Neural progenitor cell (in vitro differentiated cells): Measurements from ENCODE around the gene TMC7. TPM values are rescaled to one million over a fixed set of nuclear protein-coding genes. Genes with fewer than 3 reads are reported as not detected.
A peak's percentile ranks its signal among the peaks of the same experiment; 100 is the strongest.

Experiments used
- DNase-seq: peaks from one replicate; pipeline ENCODE4 v3.0.0-alpha.2; 2016; ENCODE audit warnings: low spot score
- H2AFZ ChIP-seq: fragments of 200-600 bp; sonication (generic); replicated peaks from 2 replicates; pipeline ENCODE4 v1.6.1; 2016; ENCODE audit warnings: antibody characterized with exemption
- H3F3A ChIP-seq: fragments of 200-600 bp; sonication (generic); 2 replicates; pipeline ENCODE4 v1.6.1; 2016; ENCODE audit warnings: antibody characterized with exemption, low read depth
- H3K27ac ChIP-seq: fragments of 200-600 bp; sonication (generic); 2 replicates; pipeline ENCODE4 v1.5.1; 2016; ENCODE audit warnings: mild to moderate bottlenecking
- H3K27me3 ChIP-seq: fragments of 200-600 bp; sonication (generic); 2 replicates; pipeline ENCODE4 v1.6.1; 2016; ENCODE audit warnings: mild to moderate bottlenecking, moderate library complexity
- H3K36me3 ChIP-seq: fragments of 200-600 bp; sonication (generic); 2 replicates; pipeline ENCODE4 v1.5.1; 2016
- H3K4me1 ChIP-seq: fragments of 200-600 bp; sonication (generic); 2 replicates; pipeline ENCODE4 v1.6.1; 2016; ENCODE audit warnings: mixed run types
- H3K4me2 ChIP-seq: fragments of 200-600 bp; sonication (generic); 2 replicates; pipeline ENCODE4 v1.6.1; 2016
- H3K4me3 ChIP-seq: fragments of 200-600 bp; sonication (generic); 2 replicates; pipeline ENCODE4 v1.5.1; 2016
- H3K79me2 ChIP-seq: fragments of 200-600 bp; sonication (generic); 2 replicates; pipeline ENCODE4 v1.6.1; 2016; ENCODE audit warnings: low read depth
- H3K9ac ChIP-seq: fragments of 200-600 bp; sonication (generic); 2 replicates; pipeline ENCODE4 v1.6.1; 2016
- H3K9me3 ChIP-seq: fragments of 200-600 bp; sonication (generic); 2 replicates; pipeline ENCODE4 v1.5.1; 2016; ENCODE audit warnings: low read depth
- H4K20me1 ChIP-seq: fragments of 200-600 bp; sonication (generic); 2 replicates; pipeline ENCODE4 v1.6.1; 2016; ENCODE audit warnings: low read depth
- H3K27ac Mint-ChIP-seq: 3 replicates; pipeline ENCODE4 v1.8.0; 2021; ENCODE audit warnings: mixed read lengths
- H3K27me3 Mint-ChIP-seq: 2 replicates; pipeline ENCODE4 v1.8.0; 2022; ENCODE audit warnings: low read depth, mild to moderate bottlenecking, inconsistent platforms, moderate library complexity, mixed read lengths; ENCODE audit not compliant: insufficient read depth
- H3K36me3 Mint-ChIP-seq: 3 replicates; pipeline ENCODE4 v1.8.0; 2021; ENCODE audit warnings: mixed read lengths
- H3K4me1 Mint-ChIP-seq: 3 replicates; pipeline ENCODE4 v1.8.0; 2021; ENCODE audit warnings: mixed read lengths
- H3K4me3 Mint-ChIP-seq: 3 replicates; pipeline ENCODE4 v1.8.0; 2021; ENCODE audit warnings: mild to moderate bottlenecking, moderate library complexity, mixed read lengths
- H3K9me3 Mint-ChIP-seq: 3 replicates; pipeline ENCODE4 v1.8.0; 2020; ENCODE audit warnings: mixed read lengths
- CTCF ChIP-seq: fragments of 200-600 bp; sonication (generic); IDR thresholded peaks from 2 replicates; pipeline ENCODE4 v1.5.1; 2017; ENCODE audit warnings: antibody characterized with exemption, mild to moderate bottlenecking
- EZH2 ChIP-seq: fragments of 200-600 bp; sonication (generic); IDR thresholded peaks from 2 replicates; pipeline ENCODE4 v1.6.1; 2017; ENCODE audit warnings: antibody characterized with exemption, mild to moderate bottlenecking, moderate library complexity
- EZH2phosphoT487 ChIP-seq: fragments of 200-600 bp; sonication (generic); IDR thresholded peaks from 2 replicates; pipeline ENCODE4 v1.6.1; 2017; ENCODE audit warnings: antibody characterized with exemption
- total RNA-seq: library from RNA; depleted of rRNA; stranded (reverse); fragments of >200 nt; gene quantifications from 2 replicates; pipeline ENCODE4 v1.2.3, GENCODE V29; 2015; ENCODE audit warnings: low replicate concordance

Gene TMC7
- total RNA-seq, 1 donor from 2014 or later, result 8.2 TPM

- H3K4me3 Mint-ChIP-seq, result no peak overlapping the region
- peaks cover 24% of the 10 kb centered on the region for H3K27me3 ChIP-seq
- H3K9ac ChIP-seq, result no peak overlapping the region
- H4K20me1 ChIP-seq, result no peaks in the 10 kb centered on the region
- H3K4me1 Mint-ChIP-seq, result peaks cover 2% of the 10 kb centered on the region
- TF ChIP-seq EZH2, result no peak
- TF ChIP-seq EZH2phosphoT487, result no peak
- TF ChIP-seq CTCF, result no peak
- H3K36me3 ChIP-seq, result peaks cover 8% of the 10 kb centered on the region
- no peak for DNase-seq
- no peaks in the 10 kb centered on the region for H3F3A ChIP-seq
- H3K4me2 ChIP-seq, result no peak overlapping the region
- no peaks in the 10 kb centered on the region for H3K79me2 ChIP-seq
- no peak overlapping the region for H2AFZ ChIP-seq
- no peaks in the 10 kb centered on the region for H3K9me3 ChIP-seq
- H3K9me3 Mint-ChIP-seq, result no peaks in the 10 kb centered on the region
- H3K4me1 ChIP-seq, result no peaks in the 10 kb centered on the region
- H3K27ac ChIP-seq, result no peak overlapping the region
- H3K4me3 ChIP-seq, result no peak overlapping the region
- no peak overlapping the region for H3K27ac Mint-ChIP-seq
- H3K27me3 Mint-ChIP-seq, result peaks cover 3% of the 10 kb centered on the region
- H3K36me3 Mint-ChIP-seq, result peaks cover 15% of the 10 kb centered on the region
These were observed 101.1 kb downstream of the TMC7 start for GRCh38 chr16:19084879-19085278.

GRCh38 chr16:19085679-19086200, 102.0 kb downstream of the TMC7 start:
- no peak overlapping the region for H3K9ac ChIP-seq
- peaks cover 13% of the 10 kb centered on the region for H3K36me3 Mint-ChIP-seq
- DNase-seq, result no peak
- peak overlapping the region; percentile 74 for H3K4me2 ChIP-seq
- no peaks in the 10 kb centered on the region for H3K79me2 ChIP-seq
- no peak overlapping the region for H3K4me3 Mint-ChIP-seq
- no peaks in the 10 kb centered on the region for H3K4me1 ChIP-seq
- no peaks in the 10 kb centered on the region for H4K20me1 ChIP-seq
- peaks cover 3% of the 10 kb centered on the region for H3K27me3 Mint-ChIP-seq
- peaks cover 24% of the 10 kb centered on the region for H3K27me3 ChIP-seq
- H3K9me3 ChIP-seq, result no peaks in the 10 kb centered on the region
- peaks cover 6% of the 10 kb centered on the region for H3K36me3 ChIP-seq
- no peak overlapping the region for H3K27ac ChIP-seq
- H2AFZ ChIP-seq, result no peak overlapping the region
- H3K4me3 ChIP-seq, result no peak overlapping the region
- no peaks in the 10 kb centered on the region for H3F3A ChIP-seq
- H3K9me3 Mint-ChIP-seq, result no peaks in the 10 kb centered on the region
- TF ChIP-seq EZH2 (no peak), CTCF (no peak), EZH2phosphoT487 (no peak)
- no peak overlapping the region for H3K27ac Mint-ChIP-seq
- peaks cover 2% of the 10 kb centered on the region for H3K4me1 Mint-ChIP-seq

- no peak overlapping the region for H3K27ac Mint-ChIP-seq
- H3K9me3 ChIP-seq, result no peaks in the 10 kb centered on the region
These were observed 102.8 kb downstream of the TMC7 start for GRCh38 chr16:19086322-19087199.

More at GRCh38 chr16:19086322-19087199, 102.8 kb downstream of the TMC7 start:
- peaks cover 24% of the 10 kb centered on the region for H3K27me3 ChIP-seq
- H3K36me3 ChIP-seq, result no peaks in the 10 kb centered on the region
- no peaks in the 10 kb centered on the region for H3K4me1 ChIP-seq
- Mint-ChIP-seq H3K4me1 (peaks cover 2% of the 10 kb centered on the region), H3K27me3 (peaks cover 5% of the 10 kb centered on the region), H3K36me3 (peaks cover 7% of the 10 kb centered on the region), H3K4me3 (peak overlapping the region; percentile 80), H3K9me3 (peaks cover 2% of the 10 kb centered on the region)
- H3K27ac ChIP-seq, result no peak overlapping the region
- no peaks in the 10 kb centered on the region for H3F3A ChIP-seq
- H2AFZ ChIP-seq, result peak overlapping the region; percentile 86
- TF ChIP-seq EZH2, result no peak
- TF ChIP-seq CTCF, result peak; percentile 99
- no peak overlapping the region for H3K9ac ChIP-seq
- DNase-seq, result peak; percentile 89
- H3K4me3 ChIP-seq, result peak overlapping the region; percentile 46
- H4K20me1 ChIP-seq, result no peaks in the 10 kb centered on the region
- peak overlapping the region; percentile 74 for H3K4me2 ChIP-seq
- no peaks in the 10 kb centered on the region for H3K79me2 ChIP-seq
